HL-60/S4 (cell line): ENCODE data around the gene APLP2.
"Not testable (repeated sequence)": the region's sequence is repeated elsewhere in the genome, so short reads cannot be mapped to it uniquely, and the experiment has no call there.

ENCODE experiments used
- in situ Hi-C: fragments of 300-500 bp; cut with MboI; formaldehyde crosslinking; loops from 2 replicates; pipeline ENCODE4 v1.14.3; 2022; ENCODE audit warnings: low sequenced_read_pairs

APLP2 gene

DNA sequence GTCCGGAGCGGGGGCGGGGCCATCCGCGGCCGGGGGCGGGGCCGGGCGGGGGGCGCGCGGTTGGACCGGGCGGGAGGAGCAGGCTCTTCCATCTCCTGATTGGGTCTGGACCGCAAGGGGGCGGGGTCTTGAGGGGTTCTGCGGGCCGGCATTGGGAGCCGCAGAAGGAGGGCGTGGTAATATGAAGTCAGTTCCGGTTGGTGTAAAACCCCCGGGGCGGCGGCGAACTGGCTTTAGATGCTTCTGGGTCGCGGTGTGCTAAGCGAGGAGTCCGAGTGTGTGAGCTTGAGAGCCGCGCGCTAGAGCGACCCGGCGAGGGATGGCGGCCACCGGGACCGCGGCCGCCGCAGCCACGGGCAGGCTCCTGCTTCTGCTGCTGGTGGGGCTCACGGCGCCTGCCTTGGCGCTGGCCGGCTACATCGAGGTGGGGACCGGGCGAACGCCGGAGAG is at the start of gene APLP2:
Gene APLP2 (plus strand): TSS at position 236 of the 450 bp plus-strand sequence. CDS start 84 bp downstream, at position 320.
- in situ Hi-C loops: no loop called here

DNA sequence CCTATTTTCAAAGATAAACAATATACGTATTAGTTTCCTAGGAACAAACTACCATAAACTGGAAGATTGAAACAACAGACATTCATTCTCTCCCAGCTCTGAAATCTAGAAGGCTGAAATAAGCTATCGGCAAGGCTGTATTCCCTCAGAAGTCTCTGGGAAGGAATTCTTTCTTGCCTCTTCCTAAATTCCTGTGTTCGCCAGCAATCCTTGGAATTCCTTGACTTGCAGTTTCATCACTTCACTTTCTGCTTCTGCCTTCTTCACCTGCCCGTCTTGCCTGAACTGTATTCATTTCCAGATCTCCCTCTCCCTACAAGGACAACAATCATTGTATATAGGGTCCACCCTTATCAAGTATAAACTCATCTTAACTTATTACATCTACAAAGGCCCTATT is 49.4 kb upstream of the APLP2 start:
- in situ Hi-C loops: no loop called here

DNA sequence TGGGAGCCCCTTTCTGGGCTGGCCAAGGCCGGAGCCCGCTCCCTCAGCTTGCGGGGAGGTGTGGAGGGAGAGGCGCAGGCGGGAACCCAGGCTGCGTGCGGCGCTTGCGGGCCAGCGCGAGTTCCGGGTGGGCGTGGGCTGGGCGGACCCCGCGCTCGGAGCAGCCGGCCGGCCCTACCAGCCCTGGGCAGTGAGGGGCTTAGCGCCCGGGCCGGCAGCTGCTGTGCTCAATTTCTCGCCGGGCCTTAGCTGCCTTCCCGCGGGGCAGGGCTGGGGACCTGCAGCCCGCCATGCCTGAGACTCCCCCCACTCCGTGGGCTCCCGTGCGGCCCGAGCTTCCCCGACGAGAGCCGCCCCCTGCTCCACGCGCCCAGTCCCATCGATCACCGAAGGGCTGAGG is 48.1 kb upstream of the APLP2 start:
- in situ Hi-C loops: not testable (repeated sequence)

DNA sequence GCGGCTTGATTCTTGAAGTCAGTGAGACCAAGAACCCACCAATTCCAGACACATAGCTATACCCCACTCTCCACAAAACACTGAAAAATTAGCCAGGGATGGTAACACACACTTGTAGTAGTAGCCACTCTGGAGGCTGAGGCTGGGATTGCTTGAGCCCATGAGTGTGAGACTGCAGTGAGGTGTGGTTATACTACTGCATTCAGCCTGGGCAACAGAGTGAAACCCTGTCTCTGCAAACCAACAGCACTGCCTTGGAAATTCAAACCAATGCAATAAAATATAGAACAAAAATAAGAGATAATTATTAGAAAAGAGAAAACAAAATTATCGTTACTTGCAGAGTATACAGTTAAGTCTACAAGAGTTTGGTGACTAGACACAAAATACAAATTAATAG is 46.9 kb upstream of the APLP2 start:
- in situ Hi-C loops: no loop called here

GRCh38 chr11:130023204-130023603 is 46.5 kb upstream of the APLP2 start:
- in situ Hi-C loops: no loop called here

DNA sequence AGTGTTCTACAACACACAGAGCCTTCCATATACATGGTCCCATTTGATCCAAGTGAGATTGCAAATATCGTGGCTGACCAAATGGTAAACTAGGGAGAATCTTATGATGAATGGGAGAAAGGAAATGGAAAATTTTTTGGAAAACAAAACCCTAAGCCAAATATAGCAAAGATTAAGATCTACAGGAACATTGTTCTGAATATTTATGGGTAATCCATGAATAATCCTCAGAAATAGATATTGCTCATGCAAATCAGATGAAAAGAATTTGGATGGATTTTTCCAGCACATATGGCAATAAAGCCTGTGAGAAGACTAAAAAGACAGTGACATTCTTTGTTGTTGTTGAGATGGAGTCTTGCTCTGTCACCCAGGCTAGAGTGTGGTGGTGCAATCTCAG is 45.3 kb upstream of the APLP2 start:
- in situ Hi-C loops: no loop called here

DNA sequence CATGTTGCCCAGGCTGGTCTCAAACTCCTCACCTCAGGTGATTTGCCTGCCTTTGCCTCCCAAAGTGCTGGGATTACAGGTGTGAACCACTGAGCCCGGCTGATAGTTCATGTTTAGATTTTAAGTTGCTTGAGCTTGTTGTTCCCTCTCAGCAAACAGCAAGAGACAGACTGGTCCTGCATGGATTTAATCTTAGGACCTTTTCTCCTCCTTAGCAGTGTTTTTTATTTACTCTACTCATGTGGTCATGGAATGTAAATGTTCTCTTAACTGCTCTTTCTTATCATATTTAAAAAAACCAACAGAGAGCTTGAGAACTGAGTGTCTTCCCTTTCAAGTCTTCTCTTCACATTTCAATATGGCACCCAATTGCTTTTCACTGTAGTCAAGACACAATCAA is 44.3 kb upstream of the APLP2 start:
- in situ Hi-C loops: no loop called here

- in situ Hi-C loops: no loop called here
These were observed 40.6 kb upstream of the APLP2 start for GRCh38 chr11:130029137-130029536.

DNA sequence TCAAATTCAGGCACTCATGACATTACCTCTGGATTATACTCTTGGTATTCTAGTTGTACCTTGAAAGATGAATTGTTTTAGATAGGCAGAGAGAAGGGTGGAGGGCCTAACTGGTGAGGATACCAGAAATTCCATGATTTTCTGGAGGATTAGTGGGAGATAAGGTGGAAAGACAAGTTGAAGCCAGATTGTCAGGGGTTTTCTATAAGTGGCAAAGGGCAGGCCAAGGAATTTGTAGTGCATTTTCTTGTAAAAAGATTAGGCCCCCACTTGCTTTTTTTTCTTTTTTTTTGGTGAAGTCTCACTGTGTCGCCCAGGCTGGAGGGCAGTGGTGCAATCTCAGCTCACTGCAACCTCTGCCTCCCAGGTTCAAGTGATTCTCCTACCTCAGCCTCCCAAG is 38.6 kb upstream of the APLP2 start:
- in situ Hi-C loops: no loop called here

GRCh38 chr11:130031945-130032344 is 37.7 kb upstream of the APLP2 start:
- in situ Hi-C loops: no loop called here

DNA sequence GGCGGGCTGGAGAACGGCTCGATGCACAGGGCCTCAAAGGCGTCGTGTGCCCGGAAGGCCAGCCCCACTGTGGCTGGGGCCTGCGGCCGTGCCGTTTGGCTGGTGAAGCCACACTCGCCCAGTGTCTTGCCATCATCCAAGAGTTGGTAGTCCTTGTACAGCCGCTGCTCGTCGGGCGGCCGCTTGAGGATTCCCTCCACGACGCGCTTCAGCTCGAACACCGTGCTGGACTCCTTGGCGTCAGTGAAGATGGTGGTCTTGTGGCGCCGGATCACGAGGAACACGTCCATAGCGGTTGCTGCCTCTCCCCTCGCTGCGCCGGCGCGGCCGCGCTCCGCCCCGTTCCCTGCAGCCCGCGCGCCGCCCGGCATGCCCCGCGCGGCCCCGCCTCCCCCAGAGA is 36.8 kb upstream of the APLP2 start:
- in situ Hi-C loops: no loop called here

GRCh38 chr11:130034236-130034635 is 35.5 kb upstream of the APLP2 start:
- in situ Hi-C loops: no loop called here

DNA sequence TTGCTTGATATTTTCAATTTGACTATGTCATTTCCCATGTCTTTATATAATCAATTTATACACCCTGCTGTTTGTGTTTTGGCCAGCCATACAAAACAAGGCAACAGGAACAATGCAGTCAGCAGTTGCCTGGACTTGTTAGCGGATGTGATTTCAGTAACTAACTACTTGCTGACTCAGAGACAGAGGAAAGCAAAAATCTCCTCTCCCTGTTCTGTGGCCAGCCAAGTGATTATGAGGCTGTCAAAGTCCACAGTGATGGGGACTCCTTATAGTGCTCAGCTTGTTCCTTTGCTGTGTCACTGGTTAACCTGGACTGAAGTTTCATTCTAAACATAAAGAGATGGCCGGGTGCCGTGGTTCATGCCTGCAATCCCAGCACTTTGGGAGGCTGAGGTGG is 32.6 kb upstream of the APLP2 start:
- in situ Hi-C loops: no loop called here

GRCh38 chr11:130037881-130038585 is 31.7 kb upstream of the APLP2 start:
- in situ Hi-C loops: no loop called here

GRCh38 chr11:130040281-130040940 is 29.3 kb upstream of the APLP2 start:
- in situ Hi-C loops: no loop called here

GRCh38 chr11:130042093-130042591 is 27.6 kb upstream of the APLP2 start:
- in situ Hi-C loops: no loop called here

- in situ Hi-C loops: no loop called here
These were observed 26.1 kb upstream of the APLP2 start for GRCh38 chr11:130043575-130043974.

GRCh38 chr11:130047141-130047540 is 22.6 kb upstream of the APLP2 start:
- in situ Hi-C loops: no loop called here

DNA sequence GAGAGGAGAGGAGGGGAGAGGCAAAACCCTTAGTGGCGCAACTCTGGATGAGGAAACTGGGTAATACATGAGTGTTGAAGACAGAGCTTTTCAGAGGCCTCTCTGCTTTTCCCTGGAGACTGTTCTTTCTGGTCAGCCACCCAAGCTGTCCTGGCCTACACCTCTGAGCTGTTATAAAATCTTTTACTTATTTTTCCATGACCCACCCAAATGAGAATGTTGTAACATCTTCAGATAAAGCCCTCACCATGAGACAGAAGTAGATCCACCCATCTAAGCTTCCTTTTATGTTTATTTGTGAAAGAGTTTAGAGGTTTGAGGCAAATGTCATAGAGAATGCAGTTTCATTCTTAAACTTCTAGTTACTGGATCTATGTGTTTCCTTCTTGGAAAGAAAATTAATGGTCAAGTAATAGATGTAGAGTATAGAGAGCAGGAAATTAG is 20.3 kb upstream of the APLP2 start:
- in situ Hi-C loops: no loop called here

DNA sequence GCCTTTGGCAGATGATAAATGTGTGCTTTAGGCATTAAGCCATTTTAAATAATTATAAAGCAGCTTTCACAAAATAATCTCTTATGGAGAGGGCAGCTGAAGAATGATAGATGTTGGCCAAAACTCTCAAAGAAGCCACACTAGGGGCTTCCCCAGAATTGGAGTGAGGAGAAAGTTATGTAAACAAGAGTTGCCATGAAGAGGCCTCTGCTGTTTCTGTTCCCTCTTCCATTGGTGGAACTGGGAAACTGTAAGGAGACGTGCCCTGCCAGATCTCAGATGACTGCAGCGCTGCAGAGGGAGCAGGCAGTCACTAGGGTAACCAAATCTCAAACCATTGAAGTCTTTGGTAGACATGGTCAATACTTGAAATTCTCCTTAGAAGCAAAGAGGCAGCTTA is 19.4 kb upstream of the APLP2 start:
- in situ Hi-C loops: no loop called here

- in situ Hi-C loops: no loop called here
These were observed 18.6 kb upstream of the APLP2 start for GRCh38 chr11:130051082-130051481.

DNA sequence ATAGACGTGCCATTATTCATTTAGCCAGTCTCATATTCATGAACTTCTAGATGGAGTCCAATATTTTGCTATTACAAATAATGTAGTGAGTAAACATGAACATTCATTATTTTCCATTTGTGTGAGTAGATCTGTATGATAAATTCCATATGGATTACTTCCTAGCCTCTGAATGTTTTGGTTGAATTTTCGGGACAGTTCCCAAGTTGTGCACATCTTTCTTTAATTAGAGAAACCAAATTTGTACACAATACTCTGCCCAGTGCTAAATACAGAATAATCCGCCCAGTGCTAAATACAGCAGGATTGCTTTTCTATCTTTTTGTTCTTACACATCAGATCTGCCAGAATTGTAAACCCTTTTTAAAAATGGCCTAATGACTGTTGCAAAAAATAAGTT is 17.1 kb upstream of the APLP2 start:
- in situ Hi-C loops: no loop called here
